Measurements from ENCODE around the gene UBE2F.
A peak's percentile ranks its signal among the peaks of the same experiment; 100 is the strongest.

UBE2F gene, protein sequence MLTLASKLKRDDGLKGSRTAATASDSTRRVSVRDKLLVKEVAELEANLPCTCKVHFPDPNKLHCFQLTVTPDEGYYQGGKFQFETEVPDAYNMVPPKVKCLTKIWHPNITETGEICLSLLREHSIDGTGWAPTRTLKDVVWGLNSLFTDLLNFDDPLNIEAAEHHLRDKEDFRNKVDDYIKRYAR

GRCh38 chr2:237966565-237967462 is at the start of gene UBE2F:
Gene UBE2F (plus strand): TSS chr2:237967014. CDS start chr2:237973108, 6,094 bp downstream.
- H3K4me3 ChIP-seq (ENCODE audit: low read length): peak within 1 kb of the TSS; percentile 70
- TF ChIP-seq, protein P1, sequence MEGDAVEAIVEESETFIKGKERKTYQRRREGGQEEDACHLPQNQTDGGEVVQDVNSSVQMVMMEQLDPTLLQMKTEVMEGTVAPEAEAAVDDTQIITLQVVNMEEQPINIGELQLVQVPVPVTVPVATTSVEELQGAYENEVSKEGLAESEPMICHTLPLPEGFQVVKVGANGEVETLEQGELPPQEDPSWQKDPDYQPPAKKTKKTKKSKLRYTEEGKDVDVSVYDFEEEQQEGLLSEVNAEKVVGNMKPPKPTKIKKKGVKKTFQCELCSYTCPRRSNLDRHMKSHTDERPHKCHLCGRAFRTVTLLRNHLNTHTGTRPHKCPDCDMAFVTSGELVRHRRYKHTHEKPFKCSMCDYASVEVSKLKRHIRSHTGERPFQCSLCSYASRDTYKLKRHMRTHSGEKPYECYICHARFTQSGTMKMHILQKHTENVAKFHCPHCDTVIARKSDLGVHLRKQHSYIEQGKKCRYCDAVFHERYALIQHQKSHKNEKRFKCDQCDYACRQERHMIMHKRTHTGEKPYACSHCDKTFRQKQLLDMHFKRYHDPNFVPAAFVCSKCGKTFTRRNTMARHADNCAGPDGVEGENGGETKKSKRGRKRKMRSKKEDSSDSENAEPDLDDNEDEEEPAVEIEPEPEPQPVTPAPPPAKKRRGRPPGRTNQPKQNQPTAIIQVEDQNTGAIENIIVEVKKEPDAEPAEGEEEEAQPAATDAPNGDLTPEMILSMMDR (IDR thresholded peaks at IDR 0.05; ENCODE audit: insufficient read depth, low read depth, low read length, missing control alignments): no peak
- DNase-seq (ENCODE audit: low read depth): peak; percentile 98

GRCh38 chr2:237917696-237918374 is 49.0 kb upstream of the UBE2F start:
- DNase-seq (ENCODE audit: low read depth): no peak
- TF ChIP-seq, protein P1 (IDR thresholded peaks at IDR 0.05; ENCODE audit: insufficient read depth, low read depth, low read length, missing control alignments): no peak
- no peak overlapping the region for H3K4me3 ChIP-seq (ENCODE audit: low read length)

DNA sequence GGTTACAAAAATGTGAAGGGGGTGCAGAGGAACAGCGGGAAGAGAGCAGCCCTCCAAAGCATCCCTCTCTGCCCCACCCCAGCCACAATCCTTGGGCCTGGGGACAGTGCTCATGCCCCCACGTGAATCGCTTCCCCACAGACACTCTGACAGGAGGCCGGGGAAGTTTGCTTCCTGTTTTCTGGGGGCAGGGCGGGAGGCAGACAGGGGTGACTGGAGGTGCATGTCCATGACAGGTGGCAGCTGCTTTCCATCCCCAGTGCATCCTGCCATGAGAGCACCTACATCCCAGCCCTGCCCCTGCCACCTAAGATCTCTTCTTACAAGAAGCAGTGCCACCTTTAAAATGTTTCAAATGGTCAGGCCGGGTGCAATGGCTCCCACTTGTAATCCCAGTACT is 47.2 kb upstream of the UBE2F start:
- TF ChIP-seq, protein P1 (IDR thresholded peaks at IDR 0.05; ENCODE audit: insufficient read depth, low read depth, low read length, missing control alignments): no peak
- no peak for DNase-seq (ENCODE audit: low read depth)
- H3K4me3 ChIP-seq (ENCODE audit: low read length): no peak overlapping the region

DNA sequence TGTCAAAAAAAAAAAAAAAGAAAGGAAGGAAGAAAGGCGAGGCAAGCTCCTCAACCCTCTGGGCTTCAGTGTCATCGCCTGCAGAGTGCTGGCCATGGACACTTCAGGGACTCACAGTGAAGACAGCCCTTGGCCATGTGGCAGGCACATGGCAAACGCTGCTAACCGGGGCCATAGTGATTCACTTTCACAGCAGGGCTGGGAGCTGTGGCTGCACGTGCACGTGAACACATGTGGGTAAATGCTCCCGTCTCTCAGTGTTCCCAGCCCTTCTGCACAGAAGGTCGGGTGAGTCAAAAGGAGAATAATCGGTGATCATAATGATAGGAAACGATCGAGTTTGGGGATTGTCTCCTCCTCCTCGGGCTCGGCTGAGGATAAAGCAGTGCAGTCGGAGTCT is 46.1 kb upstream of the UBE2F start:
- DNase-seq (ENCODE audit: low read depth): no peak
- TF ChIP-seq, protein P1 (IDR thresholded peaks at IDR 0.05; ENCODE audit: insufficient read depth, low read depth, low read length, missing control alignments): no peak
- H3K4me3 ChIP-seq (ENCODE audit: low read length): no peak overlapping the region

DNA sequence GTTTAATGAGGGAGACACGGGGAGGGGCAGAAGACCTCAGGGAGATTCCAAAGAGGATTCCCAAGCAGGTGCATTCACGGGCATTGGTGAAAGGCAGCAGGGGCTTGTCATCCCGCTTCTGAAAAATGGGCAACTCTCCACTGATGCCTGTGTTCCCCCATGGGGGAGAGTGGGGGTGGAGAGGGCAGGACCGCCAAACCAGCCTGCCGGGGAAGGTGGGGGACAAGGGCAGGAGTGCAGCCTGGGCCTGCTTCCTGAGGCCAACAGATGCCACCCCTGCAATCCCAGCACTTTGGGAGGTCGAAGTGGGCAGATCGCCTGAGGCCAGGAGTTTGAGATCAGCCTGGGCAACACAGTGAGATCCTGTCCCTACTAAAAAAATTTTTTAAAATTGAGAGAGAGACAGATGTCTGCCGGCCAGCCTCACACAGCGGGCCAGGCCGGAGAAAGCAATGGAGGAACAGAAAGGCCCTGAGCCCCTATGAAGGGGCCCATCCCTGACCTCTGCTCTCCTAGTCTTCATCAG is 44.8 kb upstream of the UBE2F start:
- TF ChIP-seq, protein P1 (IDR thresholded peaks at IDR 0.05; ENCODE audit: insufficient read depth, low read depth, low read length, missing control alignments): no peak
- no peak overlapping the region for H3K4me3 ChIP-seq (ENCODE audit: low read length)
- no peak for DNase-seq (ENCODE audit: low read depth)

DNA sequence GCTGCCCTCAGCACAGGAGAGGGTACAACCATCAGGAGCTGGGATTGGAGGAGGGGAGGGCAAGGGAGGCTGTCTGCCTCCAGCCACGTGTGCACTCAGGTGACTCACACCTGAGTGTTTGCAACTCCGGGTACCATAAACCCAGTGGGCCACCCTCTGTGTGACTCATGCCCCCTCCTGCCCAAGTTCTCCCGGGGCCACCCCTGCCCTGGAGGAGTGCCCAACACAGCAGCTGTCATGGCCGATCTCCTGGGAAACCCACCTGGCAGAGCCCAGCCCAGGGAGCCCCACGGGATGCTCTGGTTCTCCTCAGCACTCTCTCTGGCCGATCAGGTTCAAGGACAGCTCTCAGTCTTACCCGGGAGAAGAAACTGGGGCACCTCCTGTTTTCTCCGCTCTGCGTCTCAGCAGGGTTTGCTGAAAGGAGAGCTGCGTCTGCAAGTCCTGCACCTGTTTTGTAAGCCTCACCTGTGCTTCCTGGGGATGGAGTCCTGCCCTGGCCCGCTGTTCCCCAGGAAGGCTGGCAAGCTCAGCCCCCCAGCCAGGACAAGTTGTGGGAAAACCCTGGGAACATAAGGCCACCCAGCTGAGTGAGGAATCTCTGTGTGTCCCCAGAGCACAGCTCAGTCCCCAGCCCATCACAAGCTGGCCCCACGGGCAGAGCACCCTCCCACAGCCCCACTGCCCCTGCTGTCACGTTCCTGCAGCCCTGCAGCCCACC is 44.0 kb upstream of the UBE2F start:
- peak; percentile 78 for DNase-seq (ENCODE audit: low read depth)
- TF ChIP-seq, protein P1 (IDR thresholded peaks at IDR 0.05; ENCODE audit: insufficient read depth, low read depth, low read length, missing control alignments): no peak

More for the DNA sequence above, 44.0 kb upstream of the UBE2F start:
- no peak overlapping the region for H3K4me3 ChIP-seq (ENCODE audit: low read length)

Measured in epithelial cell of esophagus (primary cell).